HG02623 (cell line): ENCODE results near the gene SOST.
"Not testable (repeated sequence)": the region's sequence is repeated elsewhere in the genome, so short reads cannot be mapped to it uniquely, and the experiment has no call there.

Experiments
- ATAC-seq: cut with Tn5 transposase; IDR thresholded peaks from one replicate; pipeline ENCODE4 v1.9.1; 2021; ENCODE audit warnings: moderate library complexity; ENCODE audit not compliant: unreplicated experiment

SOST gene

GRCh38 chr17:43758497-43759174 is at the start of gene SOST:
SOST (minus strand) TSS chr17:43758791; CDS start chr17:43758741, 50 bp downstream.
- ATAC-seq: no peak

- ATAC-seq: no peak
Measured at GRCh38 chr17:43808076-43808475, 49.5 kb upstream of the SOST start.

GRCh38 chr17:43805117-43805516 is 46.5 kb upstream of the SOST start:
- no peak for ATAC-seq

GRCh38 chr17:43803758-43804157 is 45.2 kb upstream of the SOST start:
- no peak for ATAC-seq

GRCh38 chr17:43801844-43802243 is 43.3 kb upstream of the SOST start:
- ATAC-seq: no peak

- no peak for ATAC-seq
Measured at GRCh38 chr17:43800736-43801135, 42.1 kb upstream of the SOST start.

GRCh38 chr17:43799047-43799446 is 40.5 kb upstream of the SOST start:
- ATAC-seq: no peak

DNA sequence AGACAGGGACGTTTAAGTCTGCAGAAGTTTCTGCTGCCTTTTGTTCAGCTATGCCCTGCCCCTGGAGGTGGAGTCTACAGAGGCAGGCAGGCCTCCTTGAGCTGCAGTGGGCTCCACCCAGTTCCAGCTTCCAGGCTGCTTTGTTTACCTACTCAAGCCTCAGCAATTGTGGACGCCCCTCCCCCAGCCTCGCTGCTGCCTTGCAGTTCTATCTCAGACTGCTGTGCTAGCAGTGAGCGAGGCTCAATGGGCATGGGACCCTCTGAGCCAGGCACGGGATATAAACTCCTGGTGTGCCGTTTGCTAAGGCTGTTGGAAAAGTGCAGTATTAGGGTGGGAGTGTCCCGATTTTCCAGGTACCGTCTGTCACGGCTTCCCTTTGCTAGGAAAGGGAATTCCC is 39.4 kb upstream of the SOST start:
- ATAC-seq: not testable (repeated sequence)

DNA sequence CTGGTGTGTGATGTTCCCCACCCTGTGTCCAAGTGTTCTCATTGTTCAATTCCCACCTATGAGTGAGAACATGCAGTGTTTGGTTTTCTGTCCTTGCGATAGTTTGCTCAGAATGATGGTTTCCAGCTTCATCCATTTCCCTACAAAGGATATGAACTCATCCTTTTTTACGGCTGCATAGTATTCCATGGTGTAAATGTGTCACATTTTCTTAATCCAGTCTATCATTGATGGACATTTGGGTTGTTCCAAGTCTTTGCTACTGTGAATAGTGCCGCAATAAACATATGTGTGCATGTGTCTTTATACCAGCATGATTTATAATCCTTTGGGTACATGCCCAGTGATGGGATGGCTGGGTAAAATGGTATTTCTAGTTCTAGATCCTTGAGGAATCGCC is 34.1 kb upstream of the SOST start:
- ATAC-seq: not testable (repeated sequence)

DNA sequence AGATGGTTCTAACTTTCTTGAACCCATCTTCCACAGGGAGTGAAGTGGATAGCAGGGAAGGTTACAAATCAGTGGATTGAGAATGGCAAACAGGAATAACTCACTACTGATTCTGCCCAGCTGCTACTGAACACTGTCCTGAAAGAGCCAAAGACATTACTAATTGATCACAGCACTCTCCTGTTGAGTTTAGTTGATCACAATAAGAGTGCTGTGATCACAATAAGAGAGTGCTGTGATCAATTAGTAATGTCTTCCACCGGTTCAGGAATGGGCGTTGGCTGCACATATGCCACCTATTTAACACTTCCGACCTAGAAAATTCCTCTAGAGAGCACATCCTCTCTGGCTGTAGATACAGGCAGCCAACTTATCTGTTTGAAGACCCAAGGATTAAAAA is 33.0 kb upstream of the SOST start:
- ATAC-seq: no peak

DNA sequence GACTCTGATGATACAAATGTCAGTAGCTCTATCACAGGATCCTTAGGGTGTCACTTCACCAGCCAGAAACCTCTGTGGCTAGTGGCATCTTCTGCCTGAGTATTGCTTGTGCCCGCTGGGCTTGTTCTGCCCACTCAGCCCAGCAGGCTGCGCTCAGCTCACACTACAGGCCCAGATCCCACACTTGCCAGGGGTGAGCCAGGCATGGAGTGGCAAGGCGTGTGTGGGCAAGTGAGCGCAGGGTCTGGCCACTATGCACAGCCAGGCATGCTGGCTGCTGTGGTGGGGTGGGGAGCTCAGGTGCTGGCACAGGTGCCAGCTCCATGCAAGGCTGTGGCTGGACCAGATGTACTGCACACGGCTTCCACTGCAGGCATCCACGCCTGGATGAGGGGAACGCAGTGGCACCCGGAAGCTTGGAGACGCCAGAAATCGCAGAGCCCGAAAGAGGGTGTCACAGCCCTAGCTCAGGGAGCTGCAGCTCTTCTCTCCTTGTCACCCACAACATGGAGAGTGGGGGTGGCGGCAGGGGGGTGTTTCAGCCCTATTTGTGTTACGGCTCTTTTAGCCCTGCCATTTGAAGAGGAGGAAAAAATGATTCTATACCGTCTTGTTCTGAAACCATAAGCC is 31.8 kb upstream of the SOST start:
- ATAC-seq: no peak

GRCh38 chr17:43789482-43789881 is 30.9 kb upstream of the SOST start:
- no peak for ATAC-seq

DNA sequence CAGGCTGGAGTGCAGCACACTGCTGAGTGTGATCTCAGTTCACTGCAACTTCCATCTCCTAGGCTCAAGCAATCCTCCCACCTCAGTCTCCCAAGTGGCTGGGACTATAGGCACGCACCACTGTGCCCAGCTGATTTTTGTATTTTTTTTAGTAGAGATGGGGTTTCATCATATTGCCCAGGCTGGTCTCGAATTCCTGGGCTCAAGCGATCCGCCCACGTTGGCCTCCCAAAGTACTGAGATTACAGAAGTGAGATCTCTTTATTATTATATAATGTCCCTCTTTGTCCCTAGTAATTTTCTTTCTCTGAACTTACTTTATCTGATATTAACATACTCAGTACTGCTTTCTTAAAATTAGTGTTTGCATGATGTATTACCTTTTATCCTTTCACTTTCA is 29.9 kb upstream of the SOST start:
- no peak for ATAC-seq

GRCh38 chr17:43787728-43788127 is 29.1 kb upstream of the SOST start:
- no peak for ATAC-seq

DNA sequence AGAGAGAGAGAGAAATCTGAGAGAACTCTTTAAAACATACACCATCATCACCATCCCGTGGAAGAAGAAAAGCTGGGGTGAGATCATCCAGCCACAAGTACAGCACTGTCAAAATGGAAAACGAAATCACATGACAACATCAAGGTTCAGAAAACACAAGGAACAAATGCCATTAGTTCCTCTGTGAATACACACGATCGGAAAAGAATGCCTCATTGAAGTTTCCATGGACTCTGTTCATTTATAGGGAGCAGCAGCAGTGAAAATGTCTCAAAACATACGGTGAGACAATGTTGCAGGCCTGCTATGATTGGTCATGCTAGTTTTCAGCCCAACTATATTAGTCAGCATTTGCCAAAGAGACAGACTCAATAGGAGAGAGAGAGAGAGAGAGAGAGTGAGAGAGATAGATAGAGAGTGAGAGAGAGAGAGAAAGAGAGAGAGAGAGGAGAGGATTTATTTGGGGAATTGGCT is 26.1 kb upstream of the SOST start:
- no peak for ATAC-seq

- ATAC-seq: no peak
Measured at GRCh38 chr17:43784068-43784467, 25.5 kb upstream of the SOST start.

DNA sequence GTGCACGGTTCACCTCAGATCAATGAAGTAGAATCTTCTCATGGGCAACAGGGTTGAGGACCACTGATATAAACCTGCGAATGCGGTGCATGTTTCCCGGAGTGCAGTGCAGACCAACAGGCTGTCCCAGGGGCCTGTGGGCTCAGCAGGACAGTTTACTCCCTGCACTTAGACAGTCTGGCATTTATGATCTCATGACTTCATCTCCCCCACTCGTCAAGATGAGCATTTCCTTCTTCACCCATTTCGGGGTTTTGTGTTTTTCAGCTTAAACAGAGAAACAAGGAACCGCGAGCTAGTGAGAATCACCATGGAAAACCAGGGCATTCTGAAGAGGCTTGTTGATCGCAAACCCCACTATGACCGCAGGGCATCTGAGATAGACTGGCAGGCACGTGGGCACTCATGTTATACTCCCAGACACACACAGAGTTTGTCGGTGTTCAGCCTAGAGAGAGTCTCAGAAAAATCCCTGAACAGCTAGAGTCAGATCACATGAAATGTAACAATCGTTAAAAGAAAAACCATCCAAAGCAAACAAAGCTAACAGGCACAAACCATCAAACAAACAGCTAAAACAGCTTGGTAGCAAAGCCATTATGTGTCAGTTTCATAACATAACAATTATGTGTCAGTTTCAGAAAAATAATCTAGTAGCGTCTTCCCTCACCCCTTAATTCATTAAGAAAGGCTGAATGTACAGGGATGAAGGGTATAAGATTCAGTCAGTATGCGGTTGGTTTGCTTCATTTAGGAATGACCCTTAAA is 24.5 kb upstream of the SOST start:
- ATAC-seq: no peak

- ATAC-seq: no peak
Measured at GRCh38 chr17:43780135-43780534, 21.5 kb upstream of the SOST start, which contains the start of gene CFAP97D1. CFAP97D1 (plus strand) TSS chr17:43780435; CDS start chr17:43780463, 28 bp downstream.

DNA sequence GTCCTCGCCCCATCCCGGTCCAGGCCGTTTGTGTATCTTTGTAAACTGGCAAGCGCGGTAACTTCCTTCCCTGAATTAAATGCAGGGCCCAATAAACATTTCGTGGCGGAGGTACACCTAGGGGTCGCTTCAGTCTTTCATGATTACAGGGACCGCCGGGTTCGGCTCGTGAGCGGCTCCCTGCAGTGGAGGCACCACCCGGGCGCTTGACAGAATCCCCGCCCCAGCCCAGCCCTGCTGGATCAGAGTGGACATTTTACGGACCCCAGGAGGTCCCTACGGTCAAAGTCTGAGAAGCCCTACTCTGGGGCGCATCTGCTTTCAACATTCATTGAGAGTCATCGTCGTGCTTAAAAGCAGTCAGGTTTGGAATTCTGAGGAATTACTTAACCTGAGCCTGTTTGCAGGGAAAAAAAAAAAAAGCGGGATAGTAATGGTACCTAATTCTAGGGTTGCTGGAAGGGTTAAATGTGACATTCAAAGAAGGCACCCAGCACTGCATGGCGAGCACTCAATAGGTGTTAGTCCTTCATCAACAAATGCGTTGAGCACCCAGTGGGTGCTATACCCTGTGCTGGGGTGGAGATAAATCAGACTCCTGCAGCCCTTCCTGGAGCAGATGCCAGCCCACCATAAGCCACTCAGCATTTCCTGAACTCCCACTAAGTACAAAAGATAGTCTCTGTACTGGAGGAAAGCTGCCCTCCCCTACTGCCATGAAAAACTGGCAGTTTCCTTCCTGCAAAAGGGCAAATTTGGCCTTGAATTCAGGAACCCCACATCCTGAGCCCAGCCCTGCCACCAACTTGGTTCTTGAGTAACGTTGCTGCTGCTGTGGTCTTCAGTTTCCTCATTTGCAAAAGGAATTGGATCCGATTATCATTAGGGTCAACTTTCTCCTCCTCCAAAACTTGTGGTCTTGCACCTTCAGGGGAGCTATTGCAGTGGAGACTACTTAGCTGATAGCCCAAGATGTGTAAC is 20.8 kb upstream of the SOST start:
- ATAC-seq: no peak

DNA sequence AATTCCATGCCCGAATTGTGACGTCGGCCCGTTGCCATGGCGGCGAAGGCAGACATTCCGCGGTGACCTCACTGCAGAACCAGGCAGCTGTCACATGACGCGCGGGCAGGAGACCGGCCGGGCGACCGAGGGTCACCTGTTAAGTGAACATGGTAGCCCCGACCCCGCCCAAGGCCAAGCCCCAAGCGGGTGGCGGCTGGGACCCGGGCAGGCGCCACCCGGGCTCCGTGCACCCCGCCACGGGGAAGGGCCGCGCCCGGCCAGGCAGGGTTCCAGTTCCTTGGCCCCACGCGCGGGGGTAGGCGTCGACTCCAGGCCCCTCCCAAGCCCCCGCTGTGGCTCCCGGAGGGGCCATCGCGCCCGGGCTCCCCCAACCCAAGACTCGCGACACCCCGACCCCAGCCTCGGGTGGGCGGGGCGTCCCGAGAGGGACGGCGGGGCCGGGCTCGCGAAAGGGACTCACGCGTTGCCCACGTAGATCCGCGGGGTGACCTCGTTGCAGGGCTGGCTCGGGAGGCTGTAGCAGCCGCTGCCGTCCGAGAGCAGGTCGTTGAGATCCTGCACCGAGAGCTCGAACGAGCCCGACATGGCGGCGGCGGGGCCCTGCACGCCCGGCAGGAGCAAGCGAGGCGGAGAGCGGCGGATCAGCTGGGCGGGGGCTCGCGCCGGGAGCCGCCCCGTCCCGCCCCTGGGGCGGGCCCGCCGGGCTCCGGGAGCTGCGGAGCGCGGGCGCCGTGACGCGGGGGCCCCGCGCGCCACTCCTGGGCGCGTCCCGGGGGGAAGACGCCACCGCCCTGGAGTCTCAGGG is 19.9 kb upstream of the SOST start, which contains the start of gene DUSP3:
Gene DUSP3, minus strand, starts transcription at position 641 of the 808 bp plus-strand sequence. Its CDS starts 53 bp downstream, at position 588.
- ATAC-seq: peak; percentile 81
